ENCODE data around the gene MAPKAPK2.

Gene MAPKAPK2

GRCh38 chr1:206714331-206715058 lies 29.8 kb downstream of the MAPKAPK2 start:
- no peaks in the 10 kb centered on the region for H3K27me3 Mint-ChIP-seq
- H3K36me3 Mint-ChIP-seq (ENCODE audit: insufficient read depth) = peaks cover 22% of the 10 kb centered on the region
- peak overlapping the region; percentile 74 for H3K4me3 Mint-ChIP-seq
- ATAC-seq (replicated peaks; ENCODE audit: extremely low read depth, poor library complexity, severe bottlenecking) = peak; percentile 74
- peaks cover 88% of the 10 kb centered on the region for H3K4me1 Mint-ChIP-seq
- H3K27ac Mint-ChIP-seq (ENCODE audit: low read depth) = peak overlapping the region; percentile 100
- H3K9me3 Mint-ChIP-seq = no peaks in the 10 kb centered on the region
- peak in 1 of 2 donors; percentile 53 for DNase-seq (ENCODE audit: low spot score in 2 of 2)

- no peaks in the 10 kb centered on the region for H3K9me3 Mint-ChIP-seq
- peak overlapping the region; percentile 100 for H3K27ac Mint-ChIP-seq (ENCODE audit: low read depth)
- DNase-seq (ENCODE audit: low spot score in 2 of 2) (no peak), ATAC-seq (replicated peaks; ENCODE audit: extremely low read depth, poor library complexity, severe bottlenecking) (no peak)
- H3K4me3 Mint-ChIP-seq = peak overlapping the region; percentile 74
- peaks cover 87% of the 10 kb centered on the region for H3K4me1 Mint-ChIP-seq
- H3K36me3 Mint-ChIP-seq (ENCODE audit: insufficient read depth) = peaks cover 22% of the 10 kb centered on the region
- no peaks in the 10 kb centered on the region for H3K27me3 Mint-ChIP-seq
These were observed 30.4 kb downstream of the MAPKAPK2 start for GRCh38 chr1:206715120-206715519.

GRCh38 chr1:206715552-206716158 lies 30.9 kb downstream of the MAPKAPK2 start:
- DNase-seq (ENCODE audit: low spot score in 2 of 2) = no peak
- peaks cover 20% of the 10 kb centered on the region for H3K36me3 Mint-ChIP-seq (ENCODE audit: insufficient read depth)
- H3K4me3 Mint-ChIP-seq = peak overlapping the region; percentile 74
- peaks cover 83% of the 10 kb centered on the region for H3K4me1 Mint-ChIP-seq
- no peaks in the 10 kb centered on the region for H3K9me3 Mint-ChIP-seq
- H3K27me3 Mint-ChIP-seq = no peaks in the 10 kb centered on the region
- peak overlapping the region; percentile 100 for H3K27ac Mint-ChIP-seq (ENCODE audit: low read depth)
- ATAC-seq (replicated peaks; ENCODE audit: extremely low read depth, poor library complexity, severe bottlenecking) = peak; percentile 44

- ATAC-seq (replicated peaks; ENCODE audit: extremely low read depth, poor library complexity, severe bottlenecking) = peak; percentile 30
- Mint-ChIP-seq H3K36me3 (ENCODE audit: insufficient read depth) (peaks cover 20% of the 10 kb centered on the region), H3K9me3 (no peaks in the 10 kb centered on the region), H3K4me1 (peaks cover 88% of the 10 kb centered on the region), H3K27ac (ENCODE audit: low read depth) (peak overlapping the region; percentile 100), H3K27me3 (no peaks in the 10 kb centered on the region), H3K4me3 (peak overlapping the region; percentile 74)
- DNase-seq (ENCODE audit: low spot score in 2 of 2) = no peak
These were observed 31.6 kb downstream of the MAPKAPK2 start for GRCh38 chr1:206716159-206716869.

- DNase-seq (ENCODE audit: low spot score in 2 of 2) (no peak), ATAC-seq (replicated peaks; ENCODE audit: extremely low read depth, poor library complexity, severe bottlenecking) (no peak)
- Mint-ChIP-seq H3K27me3 (no peaks in the 10 kb centered on the region), H3K27ac (ENCODE audit: low read depth) (peak overlapping the region; percentile 100), H3K36me3 (ENCODE audit: insufficient read depth) (peaks cover 19% of the 10 kb centered on the region), H3K4me3 (peak overlapping the region; percentile 74), H3K4me1 (peaks cover 87% of the 10 kb centered on the region), H3K9me3 (no peaks in the 10 kb centered on the region)
These were observed 32.4 kb downstream of the MAPKAPK2 start for GRCh38 chr1:206716870-206717673.

GRCh38 chr1:206717674-206717989 lies 32.9 kb downstream of the MAPKAPK2 start:
- ATAC-seq (replicated peaks; ENCODE audit: extremely low read depth, poor library complexity, severe bottlenecking) (no peak), DNase-seq (ENCODE audit: low spot score in 2 of 2) (no peak)
- H3K4me1 Mint-ChIP-seq = peaks cover 81% of the 10 kb centered on the region
- no peaks in the 10 kb centered on the region for H3K9me3 Mint-ChIP-seq
- peak overlapping the region; percentile 9 for H3K4me3 Mint-ChIP-seq
- H3K27me3 Mint-ChIP-seq = no peaks in the 10 kb centered on the region
- H3K27ac Mint-ChIP-seq (ENCODE audit: low read depth) = peak overlapping the region; percentile 100
- peaks cover 20% of the 10 kb centered on the region for H3K36me3 Mint-ChIP-seq (ENCODE audit: insufficient read depth)

- DNase-seq (ENCODE audit: low spot score in 2 of 2) (no peak), ATAC-seq (replicated peaks; ENCODE audit: extremely low read depth, poor library complexity, severe bottlenecking) (no peak)
- Mint-ChIP-seq H3K4me3 (no peak overlapping the region), H3K9me3 (no peaks in the 10 kb centered on the region), H3K4me1 (peaks cover 83% of the 10 kb centered on the region), H3K27me3 (no peaks in the 10 kb centered on the region), H3K36me3 (ENCODE audit: insufficient read depth) (peaks cover 21% of the 10 kb centered on the region), H3K27ac (ENCODE audit: low read depth) (peak overlapping the region; percentile 75)
These were observed 34.6 kb downstream of the MAPKAPK2 start for GRCh38 chr1:206719169-206719839.

- no peak for ATAC-seq (replicated peaks; ENCODE audit: extremely low read depth, poor library complexity, severe bottlenecking)
- H3K4me1 Mint-ChIP-seq = peaks cover 83% of the 10 kb centered on the region
- no peak overlapping the region for H3K4me3 Mint-ChIP-seq
- no peaks in the 10 kb centered on the region for H3K9me3 Mint-ChIP-seq
- peaks cover 15% of the 10 kb centered on the region for H3K36me3 Mint-ChIP-seq (ENCODE audit: insufficient read depth)
- H3K27ac Mint-ChIP-seq (ENCODE audit: low read depth) = peak overlapping the region; percentile 38
- no peaks in the 10 kb centered on the region for H3K27me3 Mint-ChIP-seq
- DNase-seq (ENCODE audit: low spot score in 2 of 2) = no peak
These were observed 36.7 kb downstream of the MAPKAPK2 start for GRCh38 chr1:206721454-206721853.

- peak; percentile 17 for ATAC-seq (replicated peaks; ENCODE audit: extremely low read depth, poor library complexity, severe bottlenecking)
- H3K27me3 Mint-ChIP-seq = no peaks in the 10 kb centered on the region
- H3K27ac Mint-ChIP-seq (ENCODE audit: low read depth) = no peak overlapping the region
- DNase-seq (ENCODE audit: low spot score in 2 of 2) = no peak
- no peak overlapping the region for H3K4me3 Mint-ChIP-seq
- no peaks in the 10 kb centered on the region for H3K9me3 Mint-ChIP-seq
- peaks cover 76% of the 10 kb centered on the region for H3K4me1 Mint-ChIP-seq
- peaks cover 14% of the 10 kb centered on the region for H3K36me3 Mint-ChIP-seq (ENCODE audit: insufficient read depth)
These were observed 38.2 kb downstream of the MAPKAPK2 start for GRCh38 chr1:206722751-206723461.

GRCh38 chr1:206723462-206723804 lies 38.7 kb downstream of the MAPKAPK2 start:
- no peak for DNase-seq (ENCODE audit: low spot score in 2 of 2)
- ATAC-seq (replicated peaks; ENCODE audit: extremely low read depth, poor library complexity, severe bottlenecking) = no peak
- Mint-ChIP-seq H3K4me3 (no peak overlapping the region), H3K27ac (ENCODE audit: low read depth) (no peak overlapping the region), H3K4me1 (peaks cover 77% of the 10 kb centered on the region), H3K36me3 (ENCODE audit: insufficient read depth) (peaks cover 14% of the 10 kb centered on the region), H3K9me3 (no peaks in the 10 kb centered on the region), H3K27me3 (no peaks in the 10 kb centered on the region)

- ATAC-seq (replicated peaks; ENCODE audit: extremely low read depth, poor library complexity, severe bottlenecking) (no peak), DNase-seq (ENCODE audit: low spot score in 2 of 2) (no peak)
- H3K4me1 Mint-ChIP-seq = peaks cover 76% of the 10 kb centered on the region
- no peaks in the 10 kb centered on the region for H3K9me3 Mint-ChIP-seq
- no peaks in the 10 kb centered on the region for H3K27me3 Mint-ChIP-seq
- H3K4me3 Mint-ChIP-seq = peak overlapping the region; percentile 36
- peaks cover 14% of the 10 kb centered on the region for H3K36me3 Mint-ChIP-seq (ENCODE audit: insufficient read depth)
- peak overlapping the region; percentile 52 for H3K27ac Mint-ChIP-seq (ENCODE audit: low read depth)
These were observed 39.2 kb downstream of the MAPKAPK2 start for GRCh38 chr1:206723805-206724472.
